HepG2 (cell line): ENCODE data around the gene TALDO1. TPM values are rescaled to one million over a fixed set of nuclear protein-coding genes. Genes with fewer than 3 reads are reported as not detected.
A peak's percentile ranks its signal among the peaks of the same experiment; 100 is the strongest.

Source experiments
- CHCHD3 ChIP-seq: sonication (generic); formaldehyde crosslinking; IDR thresholded peaks from 2 replicates; pipeline ENCODE4 v1.8.0; 2022; ENCODE audit warnings: mild to moderate bottlenecking, missing genetic modification reagents, moderate library complexity
- EHMT2 ChIP-seq: fragments of 200-600 bp; sonication (generic); IDR thresholded peaks from 2 replicates; pipeline ENCODE4 v1.7.0; 2017; ENCODE audit warnings: antibody characterized with exemption, low read depth, low read length, borderline replicate concordance
- EP300 ChIP-seq, 3 experiments: sonication (generic) in 1 of 3; formaldehyde crosslinking in 1 of 3; IDR thresholded peaks; 2 replicates each; pipeline versions ENCODE4 v1.5.1 to v1.6.1; 2011 to 2020; ENCODE audit warnings: low read depth in 2 of 3, low read length in 2 of 3, borderline replicate concordance in 1 of 3, improper control_type of control experiment in 1 of 3, mild to moderate bottlenecking in 1 of 3, missing genetic modification reagents in 1 of 3, moderate library complexity in 1 of 3
- FOXM1 ChIP-seq: sonication (generic); formaldehyde crosslinking; IDR thresholded peaks from 2 replicates; pipeline ENCODE4 v1.5.0; 2020; ENCODE audit warnings: missing genetic modification reagents
- HDAC2 ChIP-seq: sonication (generic); formaldehyde crosslinking; IDR thresholded peaks from 2 replicates; pipeline ENCODE4 v1.4.0; 2020; ENCODE audit warnings: missing genetic modification reagents
- HNF1B ChIP-seq: sonication (generic); formaldehyde crosslinking; IDR thresholded peaks from 2 replicates; pipeline ENCODE4 v1.5.1; 2020; ENCODE audit warnings: mild to moderate bottlenecking, moderate library complexity, missing genetic modification reagents
- MIER2 ChIP-seq: IDR thresholded peaks from 2 replicates; pipeline ENCODE4 v1.6.1; 2016; ENCODE audit warnings: missing biosample characterization, missing genetic modification reagents
- THAP9 ChIP-seq: sonication (generic); formaldehyde crosslinking; IDR thresholded peaks from 2 replicates; pipeline ENCODE4; 2020; ENCODE audit warnings: missing genetic modification reagents, mild to moderate bottlenecking, borderline replicate concordance
- TRAFD1 ChIP-seq: sonication (generic); formaldehyde crosslinking; IDR thresholded peaks from 2 replicates; pipeline ENCODE4 v1.5.1; 2020; ENCODE audit warnings: missing genetic modification reagents, mild to moderate bottlenecking, borderline replicate concordance
- ZBTB14 ChIP-seq: sonication (generic); formaldehyde crosslinking; IDR thresholded peaks from 2 replicates; pipeline ENCODE4 v1.4.0; 2020; ENCODE audit warnings: missing genetic modification reagents
- ZNF740 ChIP-seq: sonication (generic); formaldehyde crosslinking; IDR thresholded peaks from 2 replicates; pipeline ENCODE4 v1.4.0; 2020; ENCODE audit warnings: missing genetic modification reagents
- ZNF747 ChIP-seq: sonication (generic); formaldehyde crosslinking; IDR thresholded peaks from 2 replicates; pipeline ENCODE4 v1.8.1; 2023; ENCODE audit warnings: missing genetic modification reagents, mild to moderate bottlenecking, borderline replicate concordance
- ZNF770 ChIP-seq: sonication (generic); formaldehyde crosslinking; IDR thresholded peaks from 2 replicates; pipeline ENCODE4 v1.5.0; 2020; ENCODE audit warnings: mild to moderate bottlenecking, missing genetic modification reagents
- ZNF83 ChIP-seq: sonication (generic); formaldehyde crosslinking; IDR thresholded peaks from 2 replicates; pipeline ENCODE4 v1.4.0; 2020; ENCODE audit warnings: missing genetic modification reagents, mild to moderate bottlenecking, borderline replicate concordance
- ZNF879 ChIP-seq: sonication (generic); formaldehyde crosslinking; IDR thresholded peaks from 2 replicates; pipeline ENCODE4 v1.8.1; 2023; ENCODE audit warnings: missing genetic modification reagents
- ZSCAN12 ChIP-seq: sonication (generic); formaldehyde crosslinking; IDR thresholded peaks from 2 replicates; pipeline ENCODE4 v1.9.0; 2021; ENCODE audit warnings: mild to moderate bottlenecking, missing genetic modification reagents
- polyA plus RNA-seq, 8 experiments: library from polyadenylated mRNA; depleted of rRNA in 3 of 8; stranded (reverse) in 7 of 8; unstranded in 1 of 8; fragments of >200 nt; fragmentation: Illumina TruSeq in 4 of 8; extraction: Trizol in 4 of 8; gene quantifications; 2 replicates each; pipeline versions ENCODE4 v1.2.1 to v1.2.3, GENCODE V29; 2011 to 2016; ENCODE audit warnings: low read depth in 4 of 8, missing spikeins in 1 of 8, mixed read lengths in 1 of 8; ENCODE audit not compliant: insufficient read depth in 1 of 8
- total RNA-seq, 5 experiments: library from RNA; depleted of rRNA; stranded (reverse); fragments of >200 nt; fragmentation: Illumina TruSeq; extraction: Trizol; gene quantifications; 2 replicates each; pipeline ENCODE4 v1.2.3, GENCODE V29; 2016; ENCODE audit warnings: low read depth in 1 of 5

Gene TALDO1
- total and polyA plus RNA-seq, 2 of the 13 experiments (the other 11 are each of a cell fraction or from before 2014, with no cell fraction given) = 107 to 240 TPM

- TF ChIP-seq THAP9 (CRISPR knock-in tag) (no peak), MIER2 (no peak), EP300 (IDR thresholded peaks at IDR 0.05; ENCODE audit: low read depth in 2 of 2, low read length in 2 of 2) (0 out of 4 replicates have a peak, but pooled peaks of 1 of the 2 experiments have one; percentile 9), EP300 (CRISPR knock-in tag; IDR thresholded peaks at IDR 0.05; ENCODE audit: borderline replicate concordance) (no peak), ZNF879 (CRISPR knock-in tag) (no peak), HNF1B (CRISPR knock-in tag) (no peak), ZSCAN12 (CRISPR knock-in tag) (no peak; the same call in 1 of the 2 replicates), EHMT2 (no peak), ZBTB14 (CRISPR knock-in tag) (peak; percentile 77), ZNF740 (CRISPR knock-in tag) (no peak), CHCHD3 (CRISPR knock-in tag) (no peak), HDAC2 (CRISPR knock-in tag) (no peak; the same call in 1 of the 2 replicates), ZNF770 (CRISPR knock-in tag) (0 out of 2 replicates have a peak, but pooled peaks have one; percentile 29), TRAFD1 (CRISPR knock-in tag) (no peak), ZNF83 (CRISPR knock-in tag) (no peak), FOXM1 (CRISPR knock-in tag) (peak; percentile 55; the same call in 1 of the 2 replicates), ZNF747 (CRISPR knock-in tag) (no peak)
Measured at GRCh38 chr11:777288-778255, 30.3 kb downstream of the TALDO1 start, which contains the start of gene GATD1 (continued).
